ENCODE measurements around the gene TGFBR3. TPM values are rescaled to one million over a fixed set of nuclear protein-coding genes. Genes with fewer than 3 reads are reported as not detected.

The TGFBR3 gene
- total RNA-seq, 1 experiment from 2014 or later: 14.5 TPM

DNA sequence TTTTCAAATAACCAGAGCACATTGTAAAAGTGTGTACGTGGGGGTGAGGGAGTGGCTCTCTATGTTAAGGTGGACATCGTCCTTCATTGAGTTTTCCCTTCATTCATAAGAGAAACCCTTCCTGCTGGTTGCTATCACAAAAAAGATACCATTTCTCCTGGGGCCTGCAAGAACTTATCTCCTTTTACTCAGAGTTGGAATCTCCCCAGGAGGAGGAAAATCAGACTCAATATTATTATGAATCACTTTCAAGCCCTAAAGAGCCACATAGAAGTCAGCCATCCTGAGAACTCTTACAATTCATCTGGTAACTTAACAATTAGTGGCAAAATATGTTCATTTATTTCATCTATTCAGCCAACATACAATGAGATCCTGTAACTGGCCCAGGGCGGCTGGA, 27.1 kb upstream of the TGFBR3 start:
- in situ Hi-C loops (cut with HindIII; ENCODE audit: low pct_unique_long_range_greater_than_20kb, low sequenced_read_pairs): no loop called here
- no peak overlapping the region for H3K27ac ChIP-seq (ENCODE audit: low read length)
- intact Hi-C loops (cut with micrococcal nuclease; ENCODE audit: unreplicated experiment): no loop called here
- no peaks in the 10 kb centered on the region for H3K36me3 ChIP-seq (ENCODE audit: control insufficient read depth, insufficient read depth, low read length)
- ATAC-seq (no peak), DNase-seq (ENCODE audit: low read depth, low spot score) (no peak)
- H3K9me3 ChIP-seq (ENCODE audit: control insufficient read depth, insufficient read depth, low read depth, low read length): no peaks in the 10 kb centered on the region
- H3K4me1 ChIP-seq (ENCODE audit: control insufficient read depth, insufficient read depth, low read length): no peaks in the 10 kb centered on the region
- ChIA-PET POLR2A (no interaction called here), CTCF (no interaction called here)
- no peaks in the 10 kb centered on the region for H3K27me3 ChIP-seq (ENCODE audit: control insufficient read depth, insufficient read depth, low read length)
- TF ChIP-seq CTCF (IDR thresholded peaks at IDR 0.05) (no peak), POLR2AphosphoS5 (IDR thresholded peaks at IDR 0.05; ENCODE audit: low read depth, low read length) (no peak), REST (IDR thresholded peaks at IDR 0.05; ENCODE audit: insufficient read depth in 1 of 2, low read depth in 2 of 2, low read length in 1 of 2) (no peak), SIN3A (IDR thresholded peaks at IDR 0.05; ENCODE audit: borderline replicate concordance, insufficient read depth, low read depth, low read length) (no peak), TCF7L2 (IDR thresholded peaks at IDR 0.05; ENCODE audit: low read depth, low read length) (no peak)
- no peak overlapping the region for H3K4me3 ChIP-seq (ENCODE audit: low read depth in 2 of 2, low read length in 2 of 2)
- BruUV-seq (replicated peaks): no TSS peak

- intact Hi-C loops (cut with micrococcal nuclease; ENCODE audit: unreplicated experiment) (no loop called here), in situ Hi-C loops (cut with HindIII; ENCODE audit: low pct_unique_long_range_greater_than_20kb, low sequenced_read_pairs) (no loop called here)
- no peak overlapping the region for H3K4me3 ChIP-seq (ENCODE audit: low read depth in 2 of 2, low read length in 2 of 2)
- ChIA-PET CTCF (no interaction called here), POLR2A (no interaction called here)
- TF ChIP-seq POLR2AphosphoS5 (IDR thresholded peaks at IDR 0.05; ENCODE audit: low read depth, low read length) (no peak), TCF7L2 (IDR thresholded peaks at IDR 0.05; ENCODE audit: low read depth, low read length) (no peak), CTCF (IDR thresholded peaks at IDR 0.05) (no peak), SIN3A (IDR thresholded peaks at IDR 0.05; ENCODE audit: borderline replicate concordance, insufficient read depth, low read depth, low read length) (no peak), REST (IDR thresholded peaks at IDR 0.05; ENCODE audit: insufficient read depth in 1 of 2, low read depth in 2 of 2, low read length in 1 of 2) (no peak)
- no peaks in the 10 kb centered on the region for H3K9me3 ChIP-seq (ENCODE audit: control insufficient read depth, insufficient read depth, low read depth, low read length)
- no peak for DNase-seq (ENCODE audit: low read depth, low spot score)
- no peaks in the 10 kb centered on the region for H3K27me3 ChIP-seq (ENCODE audit: control insufficient read depth, insufficient read depth, low read length)
- H3K4me1 ChIP-seq (ENCODE audit: control insufficient read depth, insufficient read depth, low read length): no peaks in the 10 kb centered on the region
- BruUV-seq (replicated peaks): no TSS peak
- H3K27ac ChIP-seq (ENCODE audit: low read length): no peak overlapping the region
- no peak for ATAC-seq
- no peaks in the 10 kb centered on the region for H3K36me3 ChIP-seq (ENCODE audit: control insufficient read depth, insufficient read depth, low read length)
These were observed 26.3 kb upstream of the TGFBR3 start for GRCh38 chr1:91912266-91912665.

Measured in Panc1 (cell line).